ENCODE measurements around the gene GABRG3.

Gene GABRG3

GRCh38 chr15:27065785-27066184 lies 94.8 kb downstream of the GABRG3 start:
- DNase-seq: no peak

GRCh38 chr15:27066446-27066845 lies 95.5 kb downstream of the GABRG3 start:
- no peak for DNase-seq

- no peak for DNase-seq
These were observed 96.2 kb downstream of the GABRG3 start for GRCh38 chr15:27067175-27067574.

- DNase-seq: peak in 1 of 3 experiments; percentile 69
These were observed 99.9 kb downstream of the GABRG3 start for GRCh38 chr15:27070841-27071240.

GRCh38 chr15:27074179-27074578 lies 103.2 kb downstream of the GABRG3 start:
- DNase-seq: no peak

- no peak for DNase-seq
These were observed 106.8 kb downstream of the GABRG3 start for GRCh38 chr15:27077790-27078189.

GRCh38 chr15:27081676-27082418 lies 110.9 kb downstream of the GABRG3 start:
- peak in 1 of 3 experiments; percentile 40 for DNase-seq

- DNase-seq: no peak
These were observed 111.5 kb downstream of the GABRG3 start for GRCh38 chr15:27082526-27082925.

GRCh38 chr15:27084844-27085243 lies 113.9 kb downstream of the GABRG3 start:
- peak; percentile 27 to 73 (median 71) for DNase-seq

GRCh38 chr15:27086149-27086548 lies 115.2 kb downstream of the GABRG3 start:
- DNase-seq: no peak

- DNase-seq: no peak
These were observed 115.8 kb downstream of the GABRG3 start for GRCh38 chr15:27086805-27087204.

GRCh38 chr15:27087651-27088583 lies 116.9 kb downstream of the GABRG3 start:
- DNase-seq: no peak

GRCh38 chr15:27088584-27089232 lies 117.7 kb downstream of the GABRG3 start:
- DNase-seq: no peak

GRCh38 chr15:27089233-27089586 lies 118.2 kb downstream of the GABRG3 start:
- DNase-seq: no peak

- DNase-seq: no peak
These were observed 118.7 kb downstream of the GABRG3 start for GRCh38 chr15:27089676-27090075.

- DNase-seq: no peak
These were observed 120.4 kb downstream of the GABRG3 start for GRCh38 chr15:27091270-27091940.

- peak in 1 of 3 experiments; percentile 29 for DNase-seq
These were observed 121.4 kb downstream of the GABRG3 start for GRCh38 chr15:27092390-27092789.

GRCh38 chr15:27094235-27094634 lies 123.3 kb downstream of the GABRG3 start:
- DNase-seq: no peak

GRCh38 chr15:27095886-27096624 lies 125.1 kb downstream of the GABRG3 start:
- DNase-seq: peak in 1 of 3 experiments; percentile 52

- DNase-seq: no peak
These were observed 126.5 kb downstream of the GABRG3 start for GRCh38 chr15:27097506-27097905.

- DNase-seq: no peak
These were observed 131.0 kb downstream of the GABRG3 start for GRCh38 chr15:27101982-27102381.

- DNase-seq: no peak
These were observed 140.3 kb downstream of the GABRG3 start for GRCh38 chr15:27111323-27111722.
